H1 (cell line): ENCODE results near the gene CDT1. TPM values are rescaled to one million over a fixed set of nuclear protein-coding genes. Genes with fewer than 3 reads are reported as not detected.

Experiments used
- BACH1 ChIP-seq: IDR thresholded peaks from 2 replicates; pipeline ENCODE4 v1.6.1; 2012; ENCODE audit warnings: low read length, improper control_type of control experiment
- BCL11A ChIP-seq, 2 experiments: IDR thresholded peaks; one replicate each; pipeline ENCODE4 v1.6.1; 2011; ENCODE audit warnings: low read depth in 2 of 2, low read length in 2 of 2, mild to moderate bottlenecking in 2 of 2
- FOSL1 ChIP-seq: IDR thresholded peaks from 2 replicates; pipeline ENCODE4 v1.6.1; 2011; ENCODE audit warnings: mild to moderate bottlenecking, low read depth, low read length, moderate library complexity; ENCODE audit not compliant: insufficient read depth
- GABPA ChIP-seq: IDR thresholded peaks from 2 replicates; pipeline ENCODE4 v1.6.1; 2011; ENCODE audit warnings: mild to moderate bottlenecking, low read length, moderate library complexity, borderline replicate concordance; ENCODE audit not compliant: insufficient read depth
- GTF2F1 ChIP-seq: IDR thresholded peaks from 2 replicates; pipeline ENCODE4 v1.6.1; 2012; ENCODE audit warnings: low read depth, low read length, improper control_type of control experiment, borderline replicate concordance
- JUND ChIP-seq: IDR thresholded peaks from 2 replicates; pipeline ENCODE4 v1.6.1; 2011; ENCODE audit warnings: mild to moderate bottlenecking, improper control_type of control experiment, low read length
- KDM1A ChIP-seq: fragments of 200-600, 300-600 bp; sonication (generic); IDR thresholded peaks from 2 replicates; pipeline ENCODE4 v1.7.1; 2016; ENCODE audit warnings: mild to moderate bottlenecking, low read length, borderline replicate concordance
- NRF1 ChIP-seq: IDR thresholded peaks from 2 replicates; pipeline ENCODE4 v1.6.1; 2011; ENCODE audit warnings: mild to moderate bottlenecking, low read depth, low read length, improper control_type of control experiment
- POLR2A ChIP-seq, 2 experiments: IDR thresholded peaks; 1 replicate in 1 of 2; 2 replicates in 1 of 2; pipeline ENCODE4 v1.6.1; 2011; ENCODE audit warnings: low read depth in 2 of 2, low read length in 2 of 2, mild to moderate bottlenecking in 2 of 2; ENCODE audit errors: control extremely low read depth in 1 of 2
- POLR2AphosphoS5 ChIP-seq: IDR thresholded peaks from 2 replicates; pipeline ENCODE4 v1.6.1; 2011; ENCODE audit warnings: low read depth, low read length
- RBBP5 ChIP-seq: IDR thresholded peaks from 2 replicates; pipeline ENCODE4 v1.7.1; 2012; ENCODE audit warnings: low read depth, mild to moderate bottlenecking, inconsistent platforms, low read length, moderate library complexity, borderline replicate concordance
- RNF2 ChIP-seq: fragments of 200-900, 300-1000 bp; sonication (generic); IDR thresholded peaks from 2 replicates; pipeline ENCODE4 v1.7.1; 2016; ENCODE audit warnings: borderline replicate concordance, low read depth, mild to moderate bottlenecking, antibody characterized with exemption, low read length; ENCODE audit not compliant: poor library complexity, severe bottlenecking; ENCODE audit errors: missing control alignments
- SAP30 ChIP-seq: fragments of 300-600 bp; sonication (generic); IDR thresholded peaks from 2 replicates; pipeline ENCODE4 v1.7.1; 2012; ENCODE audit warnings: low read length, moderate library complexity, mild to moderate bottlenecking, inconsistent platforms; ENCODE audit not compliant: insufficient read depth, insufficient replicate concordance
- SIN3A ChIP-seq, 2 experiments: IDR thresholded peaks in 1 of 2; conservative IDR thresholded peaks in 1 of 2; 2 replicates each; pipeline ENCODE4 v1.6.1; 2011 to 2012; ENCODE audit warnings: low read length in 2 of 2, improper control_type of control experiment in 1 of 2, low read depth in 1 of 2, mild to moderate bottlenecking in 1 of 2
- SIX5 ChIP-seq: IDR thresholded peaks from 2 replicates; pipeline ENCODE4 v1.6.1; 2011; ENCODE audit warnings: mild to moderate bottlenecking, low read depth, low read length
- SP2 ChIP-seq: IDR thresholded peaks from 2 replicates; pipeline ENCODE4 v1.6.1; 2012; ENCODE audit warnings: mild to moderate bottlenecking, low read length, inconsistent platforms
- SUZ12 ChIP-seq: fragments of 200-600 bp; sonication (generic); IDR thresholded peaks from 2 replicates; pipeline ENCODE4 v1.6.1; 2012; ENCODE audit warnings: mild to moderate bottlenecking, inconsistent platforms, low read length, moderate library complexity, mixed read lengths
- TAF7 ChIP-seq: optimal IDR thresholded peaks from 2 replicates; pipeline ENCODE3; 2011; ENCODE audit warnings: low read depth, mild to moderate bottlenecking, inconsistent platforms, low read length, moderate library complexity, borderline replicate concordance
- YY1 ChIP-seq: IDR thresholded peaks from 2 replicates; pipeline ENCODE4 v1.6.1; 2011; ENCODE audit warnings: low read depth, mild to moderate bottlenecking, low read length
- polyA plus RNA-seq, 7 experiments: library from polyadenylated mRNA; depleted of rRNA in 3 of 7; stranded (reverse) in 5 of 7; unstranded in 2 of 7; fragments of >200 nt in 5 of 7; fragments of 200-250 nt in 2 of 7; gene quantifications; 1 replicate in 5 of 7; 2 replicates in 1 of 7; 4 replicates in 1 of 7; pipeline versions ENCODE4 v1.2.1 to v1.2.3, GENCODE V29; 2011 to 2013; ENCODE audit warnings: missing spikeins in 2 of 7, mixed read lengths in 2 of 7
- total RNA-seq: library from RNA; stranded (reverse); fragmentation: NEBNext Ultra II Directional; extraction: Animal tissue kit (Norgen Biotek cat#: 25700); gene quantifications from 2 replicates; pipeline ENCODE4 v1.2.1, GENCODE V29; 2021

CDT1 gene
- total and polyA plus RNA-seq, 2 of the 8 experiments (the other 6 are each of a cell fraction or from before 2014, with no cell fraction given) = 76.7 to 95.4 TPM

- TF ChIP-seq NRF1 (peak; percentile 91), SAP30 (no peak), BACH1 (peak; percentile 95), SIX5 (no peak), GTF2F1 (no peak), RNF2 (no peak), BCL11A (IDR thresholded peaks at IDR 0.05; ENCODE audit: low read depth in 2 of 2, low read length in 2 of 2) (no peak), GABPA (no peak), YY1 (peak; percentile 71), POLR2A (IDR thresholded peaks at IDR 0.05; ENCODE audit: control extremely low read depth in 1 of 2, low read depth in 2 of 2, low read length in 2 of 2) (peak in 1 of 2 experiments; percentile 60; a peak in 1 of 3 replicates), FOSL1 (no peak), SUZ12 (peak; percentile 28; the same call in 1 of the 2 replicates), JUND (peak; percentile 68; the same call in 1 of the 2 replicates), POLR2AphosphoS5 (peak; percentile 67), SP2 (no peak), TAF7 (peak; percentile 36), KDM1A (no peak), SIN3A (conservative IDR thresholded peaks at IDR 0.05 in 1 of 2, IDR thresholded peaks at IDR 0.05 in 1 of 2; ENCODE audit: low read depth in 1 of 2, low read length in 2 of 2) (no peak), RBBP5 (no peak)
Measured at GRCh38 chr16:88803264-88803987, at the start of gene CDT1 (continued).
